Keratinocyte (primary cell): ENCODE data around the gene DISC1.

Experiments
- EZH2 ChIP-seq: IDR thresholded peaks from one replicate; pipeline ENCODE4 v1.6.1; 2012; ENCODE audit warnings: inconsistent platforms, mild to moderate bottlenecking, low read length, moderate library complexity
- TF ChIP-seq, protein P1 (sequence below), 3 experiments: IDR thresholded peaks in 1 of 3; conservative IDR thresholded peaks in 1 of 3; optimal IDR thresholded peaks in 1 of 3; 2 replicates in 2 of 3; 3 replicates in 1 of 3; pipeline versions ENCODE3 to v1.5.1; 2011; ENCODE audit warnings: low read length in 3 of 3, mild to moderate bottlenecking in 3 of 3, moderate library complexity in 2 of 3, control low read depth in 1 of 3, inconsistent platforms in 1 of 3; ENCODE audit not compliant: insufficient read depth in 2 of 3; ENCODE audit errors: extremely low read depth in 1 of 3

DNA sequence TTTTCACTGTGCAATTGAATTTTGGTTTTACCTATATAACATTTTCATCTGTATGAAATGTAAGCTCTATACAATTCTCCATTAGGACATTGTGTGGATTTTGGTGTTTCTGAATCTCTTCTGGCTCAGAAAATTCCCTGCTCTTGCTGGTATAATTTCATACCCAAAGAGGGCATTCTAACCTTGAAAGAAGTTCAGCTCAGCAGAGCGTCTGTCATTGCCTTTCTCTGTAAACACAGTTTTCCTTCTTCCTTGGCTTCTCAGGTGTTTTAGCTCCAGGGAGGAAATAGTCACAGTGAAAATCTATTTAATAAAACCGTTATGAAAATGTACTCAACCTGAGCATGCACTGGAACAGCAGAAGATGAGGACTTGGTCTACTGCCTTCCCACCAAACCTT lies 16.0 kb downstream of the DISC1 start:
- TF ChIP-seq, protein P1, sequence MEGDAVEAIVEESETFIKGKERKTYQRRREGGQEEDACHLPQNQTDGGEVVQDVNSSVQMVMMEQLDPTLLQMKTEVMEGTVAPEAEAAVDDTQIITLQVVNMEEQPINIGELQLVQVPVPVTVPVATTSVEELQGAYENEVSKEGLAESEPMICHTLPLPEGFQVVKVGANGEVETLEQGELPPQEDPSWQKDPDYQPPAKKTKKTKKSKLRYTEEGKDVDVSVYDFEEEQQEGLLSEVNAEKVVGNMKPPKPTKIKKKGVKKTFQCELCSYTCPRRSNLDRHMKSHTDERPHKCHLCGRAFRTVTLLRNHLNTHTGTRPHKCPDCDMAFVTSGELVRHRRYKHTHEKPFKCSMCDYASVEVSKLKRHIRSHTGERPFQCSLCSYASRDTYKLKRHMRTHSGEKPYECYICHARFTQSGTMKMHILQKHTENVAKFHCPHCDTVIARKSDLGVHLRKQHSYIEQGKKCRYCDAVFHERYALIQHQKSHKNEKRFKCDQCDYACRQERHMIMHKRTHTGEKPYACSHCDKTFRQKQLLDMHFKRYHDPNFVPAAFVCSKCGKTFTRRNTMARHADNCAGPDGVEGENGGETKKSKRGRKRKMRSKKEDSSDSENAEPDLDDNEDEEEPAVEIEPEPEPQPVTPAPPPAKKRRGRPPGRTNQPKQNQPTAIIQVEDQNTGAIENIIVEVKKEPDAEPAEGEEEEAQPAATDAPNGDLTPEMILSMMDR (optimal IDR thresholded peaks at IDR 0.05 in 1 of 3, IDR thresholded peaks at IDR 0.05 in 1 of 3, conservative IDR thresholded peaks at IDR 0.05 in 1 of 3; ENCODE audit: extremely low read depth in 1 of 3, insufficient read depth in 2 of 3, low read length in 3 of 3): no peak
- no peak for TF ChIP-seq EZH2
